NCI-H226 (cell line): ENCODE data around the gene CFAP77.
"Not testable (repeated sequence)": the region's sequence is repeated elsewhere in the genome, so short reads cannot be mapped to it uniquely, and the experiment has no call there.

Source experiments
- DNase-seq: peaks from one replicate; pipeline ENCODE4 v3.0.0-alpha.2; 2015

The CFAP77 gene

GRCh38 chr9:132552041-132552440 is 142.0 kb downstream of the CFAP77 start:
- no peak for DNase-seq

DNA sequence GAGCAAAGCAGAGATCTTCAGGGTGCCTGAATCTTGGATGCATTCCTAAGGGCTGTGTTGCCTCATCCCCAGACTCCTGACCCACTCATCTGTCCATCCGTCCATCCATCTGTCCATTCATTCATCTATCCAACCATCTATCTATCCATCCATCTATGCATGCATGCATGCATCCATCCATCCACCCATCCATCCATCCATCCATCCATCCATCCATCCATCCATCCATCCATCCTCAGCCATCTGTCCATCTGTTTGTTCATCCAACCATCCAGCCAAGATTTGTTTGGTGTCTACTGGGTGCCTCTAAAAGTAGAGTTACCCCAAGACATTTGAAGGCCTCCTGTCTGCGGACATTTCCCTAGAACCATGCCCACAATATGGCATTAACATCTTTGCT is 144.7 kb downstream of the CFAP77 start:
- no peak for DNase-seq

- DNase-seq, result no peak
These were observed 145.5 kb downstream of the CFAP77 start for GRCh38 chr9:132555528-132555927.

DNA sequence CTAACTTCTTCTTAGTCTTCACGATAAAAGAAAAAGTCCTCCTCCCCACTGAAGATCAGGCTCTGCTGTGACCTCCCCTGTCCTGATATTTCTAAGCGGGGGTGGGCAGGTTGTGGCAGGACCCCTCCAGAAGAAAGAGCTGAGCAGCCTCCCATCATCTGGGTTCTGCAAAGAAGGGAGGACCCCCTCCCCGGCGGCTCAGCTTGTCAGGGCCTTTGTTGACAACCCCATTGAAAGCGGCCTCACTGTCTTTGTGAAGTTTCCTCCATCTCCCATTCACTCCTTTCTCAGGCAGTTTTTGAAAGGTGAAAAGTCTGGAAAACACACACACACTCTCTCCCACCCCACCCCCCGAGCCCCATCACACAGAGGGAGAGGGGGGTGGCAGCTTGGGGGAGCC is 146.2 kb downstream of the CFAP77 start:
- DNase-seq, result no peak

DNA sequence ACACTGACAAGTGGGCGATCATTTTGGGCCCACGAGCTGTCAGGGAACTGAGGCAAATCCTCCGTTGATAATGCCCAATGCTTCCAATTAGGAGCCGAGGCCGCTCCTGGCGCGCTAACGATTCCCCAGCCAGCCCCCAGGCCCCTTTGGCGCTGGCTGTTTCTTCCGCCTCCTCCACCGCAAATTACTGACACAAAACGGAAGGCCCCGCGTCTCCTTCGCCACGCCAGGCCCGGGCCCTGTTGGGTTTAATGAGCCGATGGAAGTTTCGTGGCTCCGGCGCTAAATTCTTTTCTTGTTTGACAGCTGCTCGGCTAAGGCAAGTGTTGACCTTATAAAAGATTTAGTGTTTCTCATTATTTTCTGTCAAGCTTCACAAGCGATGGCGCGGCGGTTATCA is 146.7 kb downstream of the CFAP77 start:
- no peak for DNase-seq

- no peak for DNase-seq
These were observed 147.1 kb downstream of the CFAP77 start for GRCh38 chr9:132557159-132557558.

- no peak for DNase-seq
These were observed 149.7 kb downstream of the CFAP77 start for GRCh38 chr9:132559711-132560110.

GRCh38 chr9:132560616-132561202 is 150.7 kb downstream of the CFAP77 start:
- DNase-seq, result no peak

DNA sequence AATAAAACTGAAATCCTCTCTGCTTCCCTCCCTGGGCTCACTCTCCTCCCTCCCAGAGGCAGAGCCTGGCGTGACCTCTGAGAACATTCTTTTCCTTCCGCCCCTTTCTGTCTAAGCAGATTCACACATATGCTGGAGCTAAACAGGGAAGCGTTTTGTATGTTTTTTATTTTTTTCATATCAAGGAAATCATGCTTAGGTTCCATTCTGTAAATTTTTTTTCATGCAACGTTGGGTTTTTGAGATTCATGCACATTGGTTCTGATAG is 152.2 kb downstream of the CFAP77 start:
- DNase-seq, result no peak

DNA sequence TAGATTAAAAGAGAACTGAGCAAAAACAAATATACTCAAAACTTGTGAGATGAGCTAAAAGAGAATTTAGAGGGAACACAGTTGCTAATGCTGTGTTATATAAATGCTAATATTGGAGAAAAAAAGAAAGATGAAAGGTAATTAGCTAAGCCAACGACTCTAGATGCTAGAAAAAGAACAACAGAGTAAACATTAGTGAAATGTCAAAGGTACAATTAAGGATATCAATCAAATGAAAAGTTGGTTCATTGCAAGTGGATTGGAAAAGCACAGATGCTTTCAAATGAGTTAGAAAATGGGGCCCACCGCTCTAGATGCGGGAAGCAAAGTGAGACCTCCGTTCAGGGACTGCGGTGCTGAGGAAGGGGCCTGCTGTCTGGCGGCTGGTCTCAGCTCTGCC is 154.5 kb downstream of the CFAP77 start:
- DNase-seq, result no peak

- DNase-seq, result not testable (repeated sequence)
These were observed 158.8 kb downstream of the CFAP77 start for GRCh38 chr9:132568787-132569186.

GRCh38 chr9:132571806-132572600 is 162.0 kb downstream of the CFAP77 start:
- DNase-seq, result no peak

DNA sequence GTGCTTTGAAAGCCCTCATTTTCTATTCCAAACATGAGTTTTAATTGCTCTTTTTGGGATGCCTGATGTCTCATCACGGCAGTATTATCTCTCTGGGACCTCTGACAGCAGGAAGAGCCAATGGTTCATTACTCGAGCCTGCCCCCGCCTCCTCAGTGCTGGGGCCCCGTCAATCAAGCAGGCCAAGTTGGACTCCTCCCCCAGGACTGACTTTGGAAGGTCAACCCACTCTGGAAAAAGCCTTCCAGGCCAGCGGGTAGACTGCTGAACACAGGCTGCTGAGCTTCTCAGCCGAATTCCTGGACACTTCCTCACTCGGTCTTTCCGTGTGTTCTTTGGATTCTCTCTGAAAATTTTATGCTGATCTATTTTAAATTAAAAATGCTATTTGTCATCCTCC is 162.9 kb downstream of the CFAP77 start:
- DNase-seq, result peak; percentile 63

- peak; percentile 46 for DNase-seq
These were observed 165.1 kb downstream of the CFAP77 start for GRCh38 chr9:132575005-132575609.

DNA sequence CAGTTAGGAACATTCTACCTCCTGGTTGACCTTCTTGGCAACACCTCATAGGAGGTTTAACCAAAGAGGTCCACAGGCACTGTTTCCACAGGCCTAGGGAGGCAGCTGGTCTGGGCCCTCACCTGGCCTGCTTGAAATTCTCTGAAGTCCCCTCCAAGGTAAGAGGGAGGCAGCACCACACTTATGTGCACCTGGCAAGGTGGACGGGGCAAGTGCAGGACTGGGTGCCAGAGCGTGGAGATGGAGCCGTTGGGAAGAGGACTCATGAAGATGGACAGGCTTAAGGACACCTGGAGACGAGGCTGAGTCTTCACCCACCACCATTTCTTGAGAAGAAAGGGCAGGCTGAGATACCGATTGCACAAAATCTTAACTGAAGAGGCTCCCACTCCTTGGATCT is 165.8 kb downstream of the CFAP77 start:
- DNase-seq, result no peak

- DNase-seq, result no peak
These were observed 167.1 kb downstream of the CFAP77 start for GRCh38 chr9:132577119-132577518.

DNA sequence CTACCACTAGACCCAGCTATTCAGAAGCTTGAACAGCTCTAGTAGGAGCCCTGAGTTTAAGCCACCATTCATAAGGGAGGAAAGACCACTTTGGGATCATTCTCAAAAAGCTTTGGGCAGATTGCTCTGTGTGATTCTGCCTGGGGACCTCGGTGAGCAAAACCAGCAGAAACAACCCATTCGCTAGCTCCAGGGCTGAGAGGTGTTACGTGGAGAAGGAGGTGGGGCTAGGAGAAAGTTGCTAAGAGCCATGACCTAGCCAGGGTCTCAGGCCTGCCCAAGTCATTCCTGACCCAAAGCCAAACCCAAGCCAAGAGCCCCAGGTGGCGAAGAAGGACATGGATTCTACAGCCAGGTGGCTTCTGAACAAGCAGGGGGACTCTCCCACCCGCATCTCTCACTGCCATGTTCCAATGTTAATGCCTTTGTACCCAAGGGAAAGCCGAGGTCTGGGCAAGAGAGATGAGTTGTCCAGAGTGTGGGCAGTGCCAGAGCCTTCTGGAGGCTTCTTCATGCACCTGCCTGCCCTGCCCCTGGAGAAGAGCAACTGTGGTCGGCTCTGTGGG is 168.4 kb downstream of the CFAP77 start:
- DNase-seq, result no peak

GRCh38 chr9:132579427-132579798 is 169.4 kb downstream of the CFAP77 start:
- DNase-seq, result no peak

GRCh38 chr9:132582276-132582785 is 172.3 kb downstream of the CFAP77 start, which contains the start of gene BARHL1:
BARHL1 (plus strand) TSS chr9:132582606; CDS start chr9:132582798, 192 bp downstream.
- no peak for DNase-seq

DNA sequence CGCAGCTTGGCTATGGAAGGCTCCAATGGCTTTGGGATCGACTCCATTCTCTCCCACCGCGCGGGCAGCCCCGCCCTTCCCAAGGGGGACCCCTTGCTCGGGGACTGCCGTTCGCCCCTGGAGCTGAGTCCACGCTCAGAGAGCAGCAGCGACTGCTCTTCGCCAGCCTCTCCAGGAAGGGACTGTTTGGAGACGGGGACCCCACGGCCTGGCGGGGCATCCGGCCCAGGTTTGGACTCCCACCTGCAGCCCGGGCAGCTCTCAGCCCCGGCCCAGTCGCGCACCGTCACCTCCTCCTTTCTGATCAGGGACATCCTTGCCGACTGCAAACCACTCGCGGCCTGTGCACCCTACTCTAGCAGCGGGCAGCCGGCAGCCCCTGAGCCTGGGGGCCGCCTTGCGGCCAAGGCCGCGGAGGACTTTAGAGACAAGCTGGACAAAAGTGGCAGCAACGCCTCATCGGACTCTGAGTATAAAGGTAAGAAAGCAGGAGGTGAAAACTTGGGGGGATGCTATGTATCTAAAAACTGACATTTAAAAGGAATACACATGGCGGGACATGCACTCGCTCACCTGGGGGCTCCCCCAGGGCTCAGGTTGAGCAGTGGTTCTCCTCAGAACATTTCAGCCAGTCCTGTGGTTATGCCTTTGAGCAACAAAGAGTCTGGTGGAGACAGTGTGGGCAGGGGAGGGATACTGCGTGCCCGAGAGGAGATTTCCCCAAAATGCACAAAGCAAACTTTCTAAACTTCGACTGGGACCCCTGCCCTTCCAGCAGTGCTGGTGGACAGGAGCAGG is 173.0 kb downstream of the CFAP77 start:
- DNase-seq, result no peak

DNA sequence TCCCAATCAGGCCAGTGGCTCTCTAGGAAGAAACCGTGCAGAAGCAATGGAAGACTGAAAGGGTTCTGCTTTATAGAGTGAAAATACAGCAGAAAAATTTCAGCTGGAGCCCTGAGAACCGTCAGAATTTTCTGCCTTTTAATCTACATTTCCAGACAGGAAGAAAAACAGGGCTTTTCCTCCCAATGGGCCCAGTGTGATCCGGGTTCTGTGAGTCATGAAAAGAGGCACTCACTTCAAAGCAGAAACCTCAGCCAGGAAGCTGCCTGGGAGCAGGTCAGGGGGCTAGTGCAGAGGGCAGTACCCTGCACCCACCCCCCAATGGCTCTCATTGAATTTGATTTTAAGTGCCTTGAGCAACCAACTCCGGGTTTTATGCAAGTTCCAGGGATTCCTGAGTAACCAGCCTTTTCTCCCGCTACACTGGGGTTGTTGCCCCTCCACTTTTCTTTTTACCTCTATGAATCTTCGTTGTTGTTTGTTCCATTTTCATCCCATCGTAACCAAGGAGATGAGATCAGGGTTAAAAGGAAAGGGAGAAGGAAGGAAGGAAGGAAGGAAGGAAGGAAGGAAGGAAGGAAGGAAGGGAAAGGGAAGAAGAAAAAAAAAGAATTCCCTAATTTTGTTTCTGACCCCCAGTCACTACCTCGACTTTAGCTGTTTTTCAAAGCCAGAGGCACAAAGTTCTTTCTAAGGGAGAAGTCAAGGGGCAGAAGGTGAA is 173.7 kb downstream of the CFAP77 start:
- DNase-seq, result no peak
